SKM-1 treated with dmso at 0.1 percent for 144 hours (cell line): ENCODE data around the gene SMAP2.
"Not testable (repeated sequence)": the region's sequence is repeated elsewhere in the genome, so short reads cannot be mapped to it uniquely, and the experiment has no call there.

Experiments used
- DNase-seq: peaks from one replicate; lab custom pipeline; 2025; ENCODE audit not compliant: unreplicated experiment; lab: John Stamatoyannopoulos, UW

Gene SMAP2

GRCh38 chr1:40371707-40372258, 1.7 kb upstream of the SMAP2 start:
- no peak for DNase-seq

DNA sequence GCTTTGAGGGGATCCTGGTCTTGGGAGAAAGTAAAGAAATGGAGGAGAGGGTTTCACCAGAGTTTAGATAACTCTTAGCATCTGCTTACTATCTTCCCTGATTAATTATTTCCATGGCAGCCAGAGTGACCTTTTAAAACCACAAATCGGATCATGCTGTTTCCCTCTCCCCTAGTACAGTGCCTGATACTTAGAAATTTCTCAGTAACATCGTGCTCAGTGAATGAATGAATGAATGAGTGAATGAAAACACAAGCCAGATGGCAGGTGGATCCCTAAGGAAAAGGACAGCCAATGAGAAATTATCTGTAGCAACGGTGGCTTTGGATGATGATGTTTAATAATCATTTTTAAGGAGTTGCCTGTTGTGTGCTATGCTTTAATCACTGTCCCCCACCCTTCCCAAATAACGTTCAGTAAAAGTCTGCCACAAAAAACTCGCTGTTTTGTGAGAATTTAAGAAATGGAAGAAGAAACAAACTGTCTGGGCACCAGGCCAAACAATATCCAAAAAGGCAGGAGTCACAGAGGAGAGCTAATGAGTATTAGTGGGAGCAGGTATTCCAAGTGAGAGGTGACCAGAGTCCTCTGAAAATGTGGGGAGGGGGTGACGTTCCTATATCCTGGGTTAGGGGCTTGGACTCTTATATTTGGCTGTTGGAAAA, 737 bp upstream of the SMAP2 start:
- no peak for DNase-seq

GRCh38 chr1:40377512-40377911, 4.0 kb downstream of the SMAP2 start:
- no peak for DNase-seq

GRCh38 chr1:40379785-40380452, 6.4 kb downstream of the SMAP2 start:
- DNase-seq, result no peak

DNA sequence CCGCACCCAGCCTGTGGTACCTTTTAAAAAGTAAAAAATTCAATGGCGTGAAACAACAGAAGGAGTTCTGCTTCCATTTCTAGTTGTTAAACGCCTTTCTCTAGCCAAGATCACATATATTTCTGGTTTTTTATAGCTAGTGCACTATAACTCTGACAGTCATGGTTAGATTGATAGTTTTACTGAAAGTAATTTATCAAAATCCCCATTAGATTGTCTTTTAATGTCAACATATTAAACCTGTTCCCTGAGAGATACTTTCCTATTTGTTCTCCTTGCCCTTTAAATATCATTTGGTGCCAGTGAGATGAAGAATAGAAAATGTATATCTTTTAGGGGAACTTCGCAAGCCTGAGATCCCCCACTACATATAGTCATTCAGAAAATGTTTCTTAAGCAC, 7.3 kb downstream of the SMAP2 start:
- DNase-seq, result no peak

GRCh38 chr1:40381268-40382107, 8.0 kb downstream of the SMAP2 start:
- DNase-seq, result no peak

- no peak for DNase-seq
These were observed 8.6 kb downstream of the SMAP2 start for GRCh38 chr1:40382108-40382460.

DNA sequence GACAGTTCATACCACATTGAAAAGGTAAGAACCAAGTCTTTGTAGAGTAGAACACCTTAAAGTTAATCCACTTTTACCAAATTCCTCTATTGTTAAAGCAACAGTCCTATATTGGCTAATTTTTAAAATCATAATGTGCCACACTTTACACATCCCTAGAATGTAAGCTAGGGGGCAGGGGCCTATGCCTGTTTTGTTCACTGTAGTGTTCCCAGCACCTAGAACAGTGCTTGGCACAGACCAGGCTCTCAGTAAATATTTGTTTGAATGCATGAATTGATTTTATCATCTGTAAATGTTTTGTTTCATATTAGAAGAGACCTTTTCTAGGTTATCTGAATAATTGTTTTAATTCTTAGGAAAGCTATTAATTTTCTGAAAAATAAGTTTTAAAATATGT, 9.1 kb downstream of the SMAP2 start:
- no peak for DNase-seq

DNA sequence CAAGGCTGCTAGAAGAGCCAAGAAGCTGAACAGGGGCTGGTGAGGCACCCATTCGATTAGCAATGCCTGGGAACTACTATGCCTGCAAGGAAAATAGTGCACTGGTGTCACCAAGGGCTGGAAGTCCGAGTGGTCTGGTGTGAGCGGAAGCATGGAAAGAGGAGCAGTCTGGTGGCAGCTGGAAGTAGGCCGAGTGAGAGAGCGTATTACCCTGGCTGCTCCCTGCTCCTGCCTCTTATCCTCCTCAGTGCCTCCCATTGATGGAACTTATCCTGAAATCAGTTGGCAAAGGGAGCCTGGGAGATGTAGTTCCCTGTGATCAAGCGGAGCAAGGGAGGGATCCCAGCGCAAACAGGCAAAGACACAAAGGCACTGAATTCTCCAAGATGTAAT, 9.6 kb downstream of the SMAP2 start:
- no peak for DNase-seq

DNA sequence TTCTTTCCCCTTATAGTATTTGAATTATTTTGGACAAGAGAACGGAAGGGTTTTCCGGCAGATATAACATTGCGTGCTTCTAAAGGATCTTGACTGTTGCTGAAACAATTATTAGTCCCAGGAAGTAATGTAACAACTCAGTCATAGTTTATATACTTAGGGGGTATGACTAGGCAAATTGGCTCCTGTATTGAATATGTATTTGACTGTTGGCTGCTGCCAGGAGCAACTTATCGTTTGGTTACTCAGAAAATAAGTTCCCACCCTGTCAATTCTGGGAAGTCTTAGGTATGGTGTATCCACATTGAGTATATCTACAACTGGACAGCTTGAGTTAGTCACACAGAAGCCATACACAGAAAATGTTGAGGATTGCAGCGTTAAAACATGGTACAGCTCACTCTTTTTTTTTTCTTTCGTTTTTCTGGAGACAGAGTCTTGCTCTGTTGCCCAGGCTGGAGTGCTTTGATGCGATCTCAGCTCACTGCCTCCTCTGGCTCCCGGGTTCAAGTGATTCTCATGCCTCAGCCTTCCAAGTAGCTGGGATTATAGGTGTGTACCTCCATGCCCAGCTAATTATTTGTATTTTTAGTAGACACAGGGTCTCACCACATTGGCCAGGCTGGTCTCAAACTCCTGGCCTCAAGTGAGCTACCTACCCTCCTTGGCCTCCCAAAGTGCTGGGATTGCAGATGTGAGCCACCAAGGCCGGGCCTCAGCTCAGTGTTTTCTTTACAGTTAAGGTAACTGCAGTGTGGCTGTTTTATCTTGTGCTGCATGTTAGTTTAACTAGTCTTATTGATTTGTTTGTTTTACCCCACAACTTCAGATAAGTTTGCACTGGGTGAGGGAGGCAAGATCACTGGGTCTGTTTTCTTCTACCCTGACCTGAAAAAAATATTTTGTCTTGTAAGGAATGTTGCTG, 10.2 kb downstream of the SMAP2 start:
- no peak for DNase-seq

GRCh38 chr1:40384413-40384762, 10.9 kb downstream of the SMAP2 start:
- no peak for DNase-seq

GRCh38 chr1:40384887-40385286, 11.4 kb downstream of the SMAP2 start:
- DNase-seq, result no peak

DNA sequence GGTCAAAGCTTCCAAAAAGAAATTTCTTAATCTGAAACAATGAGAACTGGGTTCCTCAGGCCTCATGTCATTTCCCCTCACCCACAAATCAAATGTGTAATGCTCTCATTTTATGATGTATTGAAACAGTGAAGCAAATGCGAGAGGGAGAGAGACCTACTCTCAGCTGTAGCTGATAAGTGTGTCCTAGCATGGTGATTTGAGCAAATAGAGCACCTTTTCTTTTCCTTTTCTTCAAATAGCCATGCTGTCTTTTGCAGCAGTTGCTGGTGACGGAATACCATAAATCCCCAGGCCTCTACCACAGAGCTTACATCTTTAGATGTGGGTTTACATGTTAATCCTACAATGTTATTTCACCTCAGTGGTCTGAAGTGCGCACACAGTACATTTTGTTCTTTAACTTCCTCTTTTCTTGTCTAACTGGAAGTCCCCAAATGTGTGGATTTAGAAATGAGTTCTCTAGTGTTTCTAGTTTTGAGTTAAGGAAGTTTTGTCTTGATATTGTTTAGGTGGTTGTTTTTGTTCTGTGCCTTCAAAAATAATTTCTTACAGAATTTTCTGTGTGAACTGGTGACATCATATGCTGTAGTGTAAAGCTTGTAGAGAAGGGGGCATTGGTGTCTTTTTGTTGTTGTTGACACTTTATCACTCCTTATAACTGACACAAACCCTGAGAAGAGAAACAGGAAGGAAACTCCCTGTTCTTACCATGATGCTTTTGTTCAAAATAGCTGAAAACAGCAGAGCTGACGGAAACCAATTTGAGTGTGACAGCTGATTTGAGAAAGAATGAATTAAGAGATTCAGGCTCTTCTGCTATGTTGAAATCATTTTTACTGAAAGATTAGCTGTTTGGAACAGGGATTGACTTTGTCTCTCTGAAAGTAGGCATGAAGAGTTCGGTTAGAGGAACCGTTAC, 12.2 kb downstream of the SMAP2 start:
- peak; percentile 92 for DNase-seq

GRCh38 chr1:40386359-40386723, 12.8 kb downstream of the SMAP2 start:
- no peak for DNase-seq

- DNase-seq, result no peak
These were observed 13.3 kb downstream of the SMAP2 start for GRCh38 chr1:40386796-40387195.

GRCh38 chr1:40387381-40388306, 14.1 kb downstream of the SMAP2 start:
- DNase-seq, result not testable (repeated sequence)

DNA sequence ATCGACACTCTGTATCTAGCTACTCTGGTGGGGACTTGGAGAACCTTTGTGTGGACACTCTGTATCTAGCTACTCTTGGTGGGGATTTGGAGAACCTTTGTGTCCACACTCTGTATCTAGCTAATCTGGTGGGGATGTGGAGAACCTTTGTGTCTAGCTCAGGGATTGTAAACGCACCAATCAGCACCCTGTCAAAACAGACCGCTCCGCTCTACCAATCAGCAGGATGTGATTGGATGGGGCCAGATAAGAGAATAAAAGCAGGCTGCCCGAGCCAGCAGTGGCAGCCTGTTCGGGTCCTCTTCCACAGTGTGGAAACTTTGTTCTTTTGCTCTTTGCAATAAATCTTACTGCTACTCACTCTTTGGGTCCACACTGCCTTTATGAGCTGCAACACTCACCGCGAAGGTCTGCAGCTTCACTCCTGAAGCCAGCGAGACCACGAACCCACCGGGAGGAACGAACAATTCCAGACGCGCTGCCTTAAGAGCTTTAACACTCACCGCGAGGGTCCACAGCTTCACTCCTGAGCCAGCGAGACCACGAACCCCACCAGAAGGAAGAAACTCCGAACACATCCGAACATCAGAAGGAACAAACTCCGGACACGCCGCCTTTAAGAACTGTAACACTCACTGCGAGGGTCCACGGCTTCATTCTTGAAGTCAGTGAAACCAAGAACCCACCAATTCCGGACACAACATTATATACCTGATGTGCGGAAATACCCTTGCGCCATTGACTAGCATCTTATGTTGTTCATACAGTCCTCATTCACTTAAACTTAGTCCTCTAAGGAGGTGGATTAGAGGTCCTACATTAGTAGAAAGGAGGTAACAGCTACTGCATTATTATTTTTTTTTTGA, 15.2 kb downstream of the SMAP2 start:
- not testable (repeated sequence) for DNase-seq

DNA sequence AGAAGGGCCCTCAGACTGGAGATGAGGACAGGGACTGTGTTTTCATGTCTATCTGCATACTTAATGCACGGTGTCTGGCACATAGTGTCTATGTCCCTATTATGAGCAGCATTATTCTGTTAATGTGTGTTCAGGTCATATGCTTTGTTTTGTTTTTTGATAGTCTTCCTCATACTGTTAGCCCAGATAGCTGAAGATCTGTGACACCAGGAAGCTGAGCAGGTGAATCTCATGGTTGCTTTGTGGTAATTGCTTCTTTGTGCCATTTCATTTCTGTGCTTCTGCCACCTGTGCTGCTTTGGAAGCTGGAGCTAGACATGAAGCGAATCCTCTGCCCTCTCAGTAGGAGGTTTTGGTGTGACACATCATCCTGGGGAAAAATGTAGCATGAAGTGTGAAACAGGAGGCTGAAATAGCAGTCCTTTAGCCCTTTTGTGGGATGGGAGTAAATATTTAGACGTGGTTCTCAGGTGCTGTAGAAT, 15.8 kb downstream of the SMAP2 start:
- DNase-seq, result no peak
